ENCODE measurements around the gene SLC41A2. TPM values are rescaled to one million over a fixed set of nuclear protein-coding genes. Genes with fewer than 3 reads are reported as not detected.

The SLC41A2 gene
- total and polyA plus RNA-seq, 10 donors, result 1.1 to 21.1 (median 12.1) TPM

- no peak for DNase-seq
- Histone ChIP-seq H3K27ac (no peak overlapping the region), H3K27me3 (replicated peaks in 1 of 7) (no peaks in the 10 kb centered on the region), H3K4me3 (no peak overlapping the region), H3K4me1 (peaks cover 0 to 11% (median 0%) of the 10 kb centered on the region in 6 donors), H3K9me3 (peaks cover 0 to 3% (median 0%) of the 10 kb centered on the region in 8 donors), H3K36me3 (no peaks in the 10 kb centered on the region)
- intact Hi-C loops (cut with DNase I; ENCODE audit: low total_unique reads), result no loop called here
- WGBS, 5 donors, result 66 to 77% (median 72%) methylated on average over 3 of the region's 3 CpGs
- no peak for TF ChIP-seq POLR2AphosphoS5 (IDR thresholded peaks at IDR 0.05)
- no peak for TF ChIP-seq CTCF (IDR thresholded peaks at IDR 0.05 in 8 of 11, conservative IDR thresholded peaks at IDR 0.05 in 3 of 11)
- TF ChIP-seq POLR2A (IDR thresholded peaks at IDR 0.05), result no peak
Observed at GRCh38 chr12:104969343-104969742, 11.3 kb upstream of the SLC41A2 start.

- intact Hi-C loops (cut with DNase I; ENCODE audit: low total_unique reads), result no loop called here
- Histone ChIP-seq H3K4me1 (peaks cover 0 to 8% (median 0%) of the 10 kb centered on the region in 6 donors), H3K27me3 (replicated peaks in 1 of 7) (no peaks in the 10 kb centered on the region), H3K36me3 (no peaks in the 10 kb centered on the region), H3K9me3 (peaks cover 0 to 3% (median 0%) of the 10 kb centered on the region in 8 donors), H3K4me3 (no peak overlapping the region), H3K27ac (no peak overlapping the region)
- no peak for DNase-seq
- TF ChIP-seq CTCF (IDR thresholded peaks at IDR 0.05 in 8 of 11, conservative IDR thresholded peaks at IDR 0.05 in 3 of 11) (no peak), POLR2A (IDR thresholded peaks at IDR 0.05) (no peak), POLR2AphosphoS5 (IDR thresholded peaks at IDR 0.05) (no peak)
- 67 to 86% (median 83%) methylated on average over 4 of the region's 4 CpGs for WGBS, 5 donors
Observed at GRCh38 chr12:104966677-104967076, 8.6 kb upstream of the SLC41A2 start.

- DNase-seq, result no peak
- Histone ChIP-seq H3K4me3 (no peak overlapping the region), H3K9me3 (peaks cover 0 to 3% (median 0%) of the 10 kb centered on the region in 8 donors), H3K36me3 (no peaks in the 10 kb centered on the region), H3K27ac (no peak overlapping the region), H3K27me3 (replicated peaks in 1 of 7) (no peaks in the 10 kb centered on the region), H3K4me1 (peaks cover 0 to 9% (median 2%) of the 10 kb centered on the region in 6 donors)
- TF ChIP-seq CTCF (IDR thresholded peaks at IDR 0.05 in 8 of 11, conservative IDR thresholded peaks at IDR 0.05 in 3 of 11), result no peak
- no peak for TF ChIP-seq POLR2A (IDR thresholded peaks at IDR 0.05)
- TF ChIP-seq POLR2AphosphoS5 (IDR thresholded peaks at IDR 0.05), result no peak
- WGBS, 5 donors, result 68 to 80% (median 76%) methylated on average over 2 of the region's 2 CpGs
- intact Hi-C loops (cut with DNase I; ENCODE audit: low total_unique reads), result no loop called here
Observed at GRCh38 chr12:104964856-104965205, 6.7 kb upstream of the SLC41A2 start.

- intact Hi-C loops (cut with DNase I; ENCODE audit: low total_unique reads), result no loop called here
- H3K4me1 ChIP-seq, result peaks cover 1 to 15% (median 6%) of the 10 kb centered on the region in 6 donors
- H3K27ac ChIP-seq, result no peak overlapping the region
- no peaks in the 10 kb centered on the region for H3K27me3 ChIP-seq (replicated peaks in 1 of 7)
- TF ChIP-seq POLR2AphosphoS5 (IDR thresholded peaks at IDR 0.05), result no peak
- no peak for TF ChIP-seq CTCF (IDR thresholded peaks at IDR 0.05 in 8 of 11, conservative IDR thresholded peaks at IDR 0.05 in 3 of 11)
- TF ChIP-seq POLR2A (IDR thresholded peaks at IDR 0.05), result no peak
- DNase-seq, result no peak
- H3K4me3 ChIP-seq, result no peak overlapping the region
- 75 to 88% (median 81%) methylated on average over 8 of the region's 8 CpGs for WGBS, 5 donors
- no peaks in the 10 kb centered on the region for H3K36me3 ChIP-seq
- peaks cover 0 to 3% (median 0%) of the 10 kb centered on the region in 8 donors for H3K9me3 ChIP-seq
Observed at GRCh38 chr12:104964167-104964855, 6.2 kb upstream of the SLC41A2 start.

Measured in spleen (tissue), 11 donors.